Umbilical cord (tissue), 1 donor: ENCODE measurements around the gene FTL. TPM values are rescaled to one million over a fixed set of nuclear protein-coding genes. Genes with fewer than 3 reads are reported as not detected.

Source experiments
- total RNA-seq: library from RNA; depleted of rRNA; stranded (reverse); fragments of >200 nt; gene quantifications from one replicate; pipeline ENCODE4 v1.2.3, GENCODE V29; 2014; ENCODE audit warnings: low replicate concordance; ENCODE audit not compliant: insufficient read depth

FTL gene
- total RNA-seq, 1 donor from 2014 or later, result 2,219 TPM

Other genes starting within 250 kb of the FTL start
- not detected for gene MAMSTR, start 245.6 kb upstream of the FTL start, total RNA-seq
- gene RASIP1, start 224.7 kb upstream of the FTL start, total RNA-seq, result 3.1 TPM
- gene IZUMO1, start 218.4 kb upstream of the FTL start, total RNA-seq, result not detected
- 1.4 TPM for gene FUT1, start 212.7 kb upstream of the FTL start, total RNA-seq
- not detected for gene FGF21, start 209.8 kb upstream of the FTL start, total RNA-seq
- gene BCAT2, start 154.3 kb upstream of the FTL start, total RNA-seq, result 11.1 TPM
- 3.4 TPM for gene HSD17B14, start 128.8 kb upstream of the FTL start, total RNA-seq
- gene PLEKHA4, start 96.7 kb upstream of the FTL start, total RNA-seq, result 2.6 TPM
- 138 TPM for gene PPP1R15A, start 92.9 kb upstream of the FTL start, total RNA-seq
- gene TULP2, start 66.6 kb upstream of the FTL start, total RNA-seq, result not detected
- 160 TPM for gene NUCB1, start 65.0 kb upstream of the FTL start, total RNA-seq
- not detected for gene DHDH, start 31.6 kb upstream of the FTL start, total RNA-seq
- gene BAX, start 10.4 kb upstream of the FTL start, total RNA-seq, result 59.9 TPM
- 46.9 TPM for gene GYS1, start 28.0 kb downstream of the FTL start, total RNA-seq
- 47.2 TPM for gene RUVBL2, start 28.6 kb downstream of the FTL start, total RNA-seq
- not detected for gene LHB, start 51.8 kb downstream of the FTL start, total RNA-seq
- gene CGB3, start 59.0 kb downstream of the FTL start, total RNA-seq, result not detected
- 5.5 TPM for gene CGB2, start 66.6 kb downstream of the FTL start, total RNA-seq
- gene CGB1, start 71.6 kb downstream of the FTL start, total RNA-seq, result not detected
- not detected for gene CGB5, start 78.5 kb downstream of the FTL start, total RNA-seq
- gene CGB8, start 83.8 kb downstream of the FTL start, total RNA-seq, result not detected
- not detected for gene CGB7, start 92.4 kb downstream of the FTL start, total RNA-seq
- gene NTF4, start 99.5 kb downstream of the FTL start, total RNA-seq, result 4.1 TPM
- gene KCNA7, start 107.4 kb downstream of the FTL start, total RNA-seq, result 0.72 TPM
- 143 TPM for gene SNRNP70, start 120.1 kb downstream of the FTL start, total RNA-seq
- gene LIN7B, start 149.1 kb downstream of the FTL start, total RNA-seq, result not detected
- not detected for gene C19orf73, start 153.8 kb downstream of the FTL start, total RNA-seq
- gene PPFIA3, start 154.2 kb downstream of the FTL start, total RNA-seq, result 32.5 TPM
- 0.72 TPM for gene HRC, start 190.1 kb downstream of the FTL start, total RNA-seq
- gene TRPM4, start 192.5 kb downstream of the FTL start, total RNA-seq, result 8.2 TPM